K562 (cell line): ENCODE measurements around the gene GATA1. TPM values are rescaled to one million over a fixed set of nuclear protein-coding genes. Genes with fewer than 3 reads are reported as not detected.

Experiments used
- BHLHE40 ChIP-seq: IDR thresholded peaks from 2 replicates; pipeline ENCODE4 v1.6.1; 2011; ENCODE audit warnings: low read length, improper control_type of control experiment
- DPF2 ChIP-seq: fragments of 450-650 bp; IDR thresholded peaks from 2 replicates; pipeline ENCODE4 v1.6.1; 2016
- HLTF ChIP-seq: fragments of 450-650 bp; IDR thresholded peaks from 2 replicates; pipeline ENCODE4 v1.6.1; 2016
- KLF6 ChIP-seq: fragments of 250-450 bp; sonication (Bioruptor Pico); IDR thresholded peaks from 2 replicates; pipeline ENCODE4 v1.4.0; 2020; ENCODE audit warnings: mild to moderate bottlenecking, moderate library complexity, borderline replicate concordance
- MBD1 ChIP-seq: fragments of 250-450 bp; sonication (Bioruptor Pico); IDR thresholded peaks from 2 replicates; pipeline ENCODE4 v1.8.0; 2022; ENCODE audit warnings: inconsistent platforms
- MCM5 ChIP-seq: fragments of 450-650 bp; IDR thresholded peaks from 2 replicates; pipeline ENCODE4 v1.6.1; 2016; ENCODE audit warnings: low read depth
- MYC ChIP-seq, 2 experiments: fragments of 250-450 bp in 1 of 2; sonication (Bioruptor Pico) in 1 of 2; IDR thresholded peaks; 2 replicates each; pipeline versions ENCODE4 v1.5.1 to v1.6.1; 2012 to 2021; ENCODE audit warnings: low read depth in 2 of 2, borderline replicate concordance in 1 of 2, improper control_type of control experiment in 1 of 2, low read length in 1 of 2, mild to moderate bottlenecking in 1 of 2, moderate library complexity in 1 of 2
- NFRKB ChIP-seq: fragments of 450-650 bp; IDR thresholded peaks from 2 replicates; pipeline ENCODE4 v1.6.1; 2016; ENCODE audit warnings: low read depth
- NRF1 ChIP-seq, 2 experiments: fragments of 450-650 bp; IDR thresholded peaks in 1 of 2; conservative IDR thresholded peaks in 1 of 2; 2 replicates each; pipeline ENCODE4 v1.6.1; 2014; ENCODE audit warnings: mild to moderate bottlenecking in 2 of 2
- PCBP1 ChIP-seq: fragments of 200-400 bp; formaldehyde crosslinking; IDR thresholded peaks from 2 replicates; pipeline ENCODE4 v1.6.1; 2018; ENCODE audit warnings: mild to moderate bottlenecking, low read depth, low read length; ENCODE audit not compliant: poor library complexity, severe bottlenecking
- POLR2B ChIP-seq: fragments of 450-650 bp; IDR thresholded peaks from 2 replicates; pipeline ENCODE4 v1.6.1; 2018; ENCODE audit warnings: low read depth; ENCODE audit not compliant: partially characterized antibody
- SIN3A ChIP-seq, 2 experiments: fragments of 150-350 bp in 1 of 2; IDR thresholded peaks; 2 replicates each; pipeline ENCODE4 v1.6.1; 2011 to 2016; ENCODE audit warnings: borderline replicate concordance in 2 of 2, low read depth in 2 of 2, low read length in 2 of 2, mild to moderate bottlenecking in 2 of 2, moderate library complexity in 2 of 2; ENCODE audit not compliant: control insufficient read depth in 1 of 2
- SP1 ChIP-seq: sonication (generic); formaldehyde crosslinking; IDR thresholded peaks from 2 replicates; pipeline ENCODE4 v1.8.1; 2022; ENCODE audit warnings: mild to moderate bottlenecking, missing genetic modification reagents
- TAF15 ChIP-seq: fragments of 200-400 bp; formaldehyde crosslinking; IDR thresholded peaks from 2 replicates; pipeline ENCODE4 v1.6.1; 2017; ENCODE audit warnings: mild to moderate bottlenecking, low read depth, low read length, moderate library complexity
- TFAP4 ChIP-seq: sonication (generic); formaldehyde crosslinking; IDR thresholded peaks from 2 replicates; pipeline ENCODE4 v1.8.0; 2022; ENCODE audit warnings: missing genetic modification reagents, mild to moderate bottlenecking, moderate library complexity, borderline replicate concordance
- TOE1 ChIP-seq, 2 experiments: fragments of 450-650 bp in 1 of 2; sonication (generic) in 1 of 2; formaldehyde crosslinking in 1 of 2; IDR thresholded peaks; 2 replicates each; pipeline versions ENCODE4 v1.7.1 to v1.8.0; 2016 to 2022; ENCODE audit warnings: borderline replicate concordance in 2 of 2, mild to moderate bottlenecking in 2 of 2, antibody characterized with exemption in 1 of 2, inconsistent platforms in 1 of 2, low read depth in 1 of 2, missing genetic modification reagents in 1 of 2, moderate library complexity in 1 of 2
- ZBTB1 ChIP-seq: sonication (generic); formaldehyde crosslinking; IDR thresholded peaks from 2 replicates; pipeline ENCODE4 v1.8.1; 2023; ENCODE audit warnings: missing genetic modification reagents, low read depth, mild to moderate bottlenecking, borderline replicate concordance
- ZNF197 ChIP-seq: fragments of 200-800 bp; sonication (Bioruptor generic); IDR thresholded peaks from 2 replicates; pipeline ENCODE4 v1.6.1; 2016; ENCODE audit warnings: low read depth, missing genetic modification characterization, missing compliant biosample characterization
- polyA plus RNA-seq, 8 experiments: library from polyadenylated mRNA; depleted of rRNA in 4 of 8; stranded (reverse) in 5 of 8; unstranded in 3 of 8; fragments of >200 nt; fragmentation: Nextera tagmentation in 2 of 8; fragmentation: Illumina TruSeq in 1 of 8; extraction: Ambion mirVana in 2 of 8; extraction: Trizol in 1 of 8; gene quantifications; 2 replicates each; pipeline versions ENCODE4 v1.2.1 to v1.2.3, GENCODE V29; 2011 to 2014; ENCODE audit warnings: inconsistent platforms in 1 of 8, missing spikeins in 1 of 8
- total RNA-seq, 7 experiments: library from RNA; depleted of rRNA in 6 of 7; stranded (reverse); fragments of >200 nt in 6 of 7; fragmentation: Illumina TruSeq in 2 of 7; extraction: Trizol in 2 of 7; gene quantifications; 2 replicates each; pipeline versions ENCODE4 v1.2.1 to v1.2.3, GENCODE V29; 2011 to 2021; ENCODE audit warnings: low replicate concordance in 1 of 7
- TF ChIP-seq, protein P1 (sequence below), 3 experiments: fragments of 200-800 bp in 1 of 3; sonication (Bioruptor generic) in 1 of 3; sonication (generic) in 1 of 3; formaldehyde crosslinking in 1 of 3; IDR thresholded peaks; 2 replicates each; pipeline versions ENCODE4 v1.6.1 to v1.8.0; 2016 to 2022; ENCODE audit warnings: mild to moderate bottlenecking in 2 of 3, missing compliant biosample characterization in 2 of 3, missing genetic modification characterization in 2 of 3, missing genetic modification reagents in 1 of 3
- TF ChIP-seq, protein P2 (sequence below): fragments of 150-350 bp; conservative IDR thresholded peaks from 2 replicates; pipeline ENCODE4 v1.6.1; 2014; ENCODE audit warnings: low read length

GATA1 gene
- total and polyA plus RNA-seq, 9 of the 15 experiments (the other 6 are each of a cell fraction or from before 2014, with no cell fraction given): 11.9 to 291 (median 116) TPM

- no peak for TF ChIP-seq MBD1 (CRISPR knock-in tag)
- TF ChIP-seq MCM5: no peak
- TF ChIP-seq PCBP1: no peak
- peak; percentile 27 for TF ChIP-seq MYC (IDR thresholded peaks at IDR 0.05; ENCODE audit: low read depth, low read length)
- TF ChIP-seq MYC (CRISPR knock-in tag; IDR thresholded peaks at IDR 0.05; ENCODE audit: borderline replicate concordance, low read depth): no peak
- peak; percentile 79 for TF ChIP-seq SP1 (CRISPR knock-in tag)
- TF ChIP-seq ZBTB1: 0 out of 2 replicates have a peak, but pooled peaks have one; percentile 54
- no peak for TF ChIP-seq TAF15
- peak; percentile 89 for TF ChIP-seq TFAP4 (CRISPR knock-in tag)
- no peak for TF ChIP-seq ZNF197 (CRISPR knock-in tag)
- no peak; the same call in none of the 2 replicates for TF ChIP-seq BHLHE40
- peak; percentile 51 for TF ChIP-seq DPF2
- peak; percentile 47 for TF ChIP-seq POLR2B
- TF ChIP-seq TOE1 (IDR thresholded peaks at IDR 0.05; ENCODE audit: borderline replicate concordance): peak; percentile 49
- no peak for TF ChIP-seq TOE1 (CRISPR knock-in tag; IDR thresholded peaks at IDR 0.05; ENCODE audit: borderline replicate concordance, low read depth)
- peak; percentile 19 to 40; a peak in 3 of 4 replicates for TF ChIP-seq NRF1 (conservative IDR thresholded peaks at IDR 0.05 in 1 of 2, IDR thresholded peaks at IDR 0.05 in 1 of 2)
- no peak for TF ChIP-seq NFRKB
- TF ChIP-seq KLF6 (CRISPR knock-in tag): no peak
- TF ChIP-seq, protein P1, sequence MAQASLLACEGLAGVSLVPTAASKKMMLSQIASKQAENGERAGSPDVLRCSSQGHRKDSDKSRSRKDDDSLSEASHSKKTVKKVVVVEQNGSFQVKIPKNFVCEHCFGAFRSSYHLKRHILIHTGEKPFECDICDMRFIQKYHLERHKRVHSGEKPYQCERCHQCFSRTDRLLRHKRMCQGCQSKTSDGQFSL (CRISPR knock-in tag; IDR thresholded peaks at IDR 0.05): no peak
- TF ChIP-seq, protein P1 (tag; IDR thresholded peaks at IDR 0.05): no peak
- TF ChIP-seq HLTF: 0 out of 2 replicates have a peak, but pooled peaks have one; percentile 10
- TF ChIP-seq, protein P2, sequence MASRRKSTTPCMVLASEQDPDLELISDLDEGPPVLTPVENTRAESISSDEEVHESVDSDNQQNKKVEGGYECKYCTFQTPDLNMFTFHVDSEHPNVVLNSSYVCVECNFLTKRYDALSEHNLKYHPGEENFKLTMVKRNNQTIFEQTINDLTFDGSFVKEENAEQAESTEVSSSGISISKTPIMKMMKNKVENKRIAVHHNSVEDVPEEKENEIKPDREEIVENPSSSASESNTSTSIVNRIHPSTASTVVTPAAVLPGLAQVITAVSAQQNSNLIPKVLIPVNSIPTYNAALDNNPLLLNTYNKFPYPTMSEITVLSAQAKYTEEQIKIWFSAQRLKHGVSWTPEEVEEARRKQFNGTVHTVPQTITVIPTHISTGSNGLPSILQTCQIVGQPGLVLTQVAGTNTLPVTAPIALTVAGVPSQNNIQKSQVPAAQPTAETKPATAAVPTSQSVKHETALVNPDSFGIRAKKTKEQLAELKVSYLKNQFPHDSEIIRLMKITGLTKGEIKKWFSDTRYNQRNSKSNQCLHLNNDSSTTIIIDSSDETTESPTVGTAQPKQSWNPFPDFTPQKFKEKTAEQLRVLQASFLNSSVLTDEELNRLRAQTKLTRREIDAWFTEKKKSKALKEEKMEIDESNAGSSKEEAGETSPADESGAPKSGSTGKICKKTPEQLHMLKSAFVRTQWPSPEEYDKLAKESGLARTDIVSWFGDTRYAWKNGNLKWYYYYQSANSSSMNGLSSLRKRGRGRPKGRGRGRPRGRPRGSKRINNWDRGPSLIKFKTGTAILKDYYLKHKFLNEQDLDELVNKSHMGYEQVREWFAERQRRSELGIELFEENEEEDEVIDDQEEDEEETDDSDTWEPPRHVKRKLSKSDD: no peak
- TF ChIP-seq SIN3A (IDR thresholded peaks at IDR 0.05; ENCODE audit: borderline replicate concordance in 2 of 2, control insufficient read depth in 1 of 2, low read depth in 2 of 2, low read length in 2 of 2): peak in 1 of 2 experiments; percentile 52; a peak in 1 of 4 replicates
Measured at GRCh38 chrX:48794340-48794910, 8.0 kb downstream of the GATA1 start (continued).
